GM12878 (cell line): ENCODE data around the gene TRIM63. TPM values are rescaled to one million over a fixed set of nuclear protein-coding genes. Genes with fewer than 3 reads are reported as not detected.

ENCODE experiments used
- BCL11A ChIP-seq: IDR thresholded peaks from 2 replicates; pipeline ENCODE4 v1.6.1; 2011; ENCODE audit warnings: low read depth, low read length
- BCL3 ChIP-seq: IDR thresholded peaks from 2 replicates; pipeline ENCODE4 v1.6.1; 2011; ENCODE audit warnings: borderline replicate concordance, low read depth, mild to moderate bottlenecking, moderate library complexity, low read length; ENCODE audit not compliant: insufficient read depth, poor library complexity, severe bottlenecking
- PKNOX1 ChIP-seq: fragments of 450-650 bp; IDR thresholded peaks from 2 replicates; pipeline ENCODE4 v1.6.1; 2016; ENCODE audit warnings: mild to moderate bottlenecking
- POLR2AphosphoS2 ChIP-seq: IDR thresholded peaks from 2 replicates; pipeline ENCODE4 v1.6.1; 2011; ENCODE audit warnings: low read depth, mild to moderate bottlenecking, low read length, improper control_type of control experiment, moderate library complexity
- RELB ChIP-seq: fragments of 450-650 bp; IDR thresholded peaks from 2 replicates; pipeline ENCODE4 v1.6.1; 2017; ENCODE audit warnings: low read depth, mild to moderate bottlenecking, moderate library complexity
- ZBTB40 ChIP-seq: fragments of 450-650 bp; IDR thresholded peaks from 2 replicates; pipeline ENCODE4 v1.6.1; 2016; ENCODE audit warnings: mild to moderate bottlenecking, moderate library complexity, borderline replicate concordance
- polyA plus RNA-seq, 11 experiments: library from polyadenylated mRNA; depleted of rRNA in 4 of 11; unstranded in 6 of 11; stranded (reverse) in 5 of 11; fragments of >200 nt; fragmentation: Nextera tagmentation in 4 of 11; fragmentation: Illumina TruSeq in 1 of 11; extraction: Ambion mirVana in 4 of 11; extraction: Trizol in 1 of 11; gene quantifications; 1 replicate in 1 of 11; 2 replicates in 10 of 11; pipeline versions ENCODE4 v1.2.1 to v1.2.3, GENCODE V29; 2011 to 2016; ENCODE audit warnings: inconsistent platforms in 2 of 11, missing spikeins in 2 of 11, low read depth in 1 of 11
- total RNA-seq, 4 experiments: library from RNA; depleted of rRNA in 3 of 4; stranded (reverse); fragments of >200 nt in 3 of 4; fragmentation: Illumina TruSeq in 1 of 4; extraction: Trizol in 1 of 4; gene quantifications; 2 replicates each; pipeline versions ENCODE4 v1.2.1 to v1.2.3, GENCODE V29; 2013 to 2021

Gene TRIM63
- total and polyA plus RNA-seq, 10 of the 15 experiments (the other 5 are each of a cell fraction or from before 2014, with no cell fraction given) = not detected

- TF ChIP-seq POLR2AphosphoS2 (no peak), ZBTB40 (no peak), BCL3 (no peak), BCL11A (no peak), PKNOX1 (no peak), RELB (no peak)
Measured at GRCh38 chr1:26084091-26084561, 16.7 kb upstream of the TRIM63 start (continued).
